Central memory CD8-positive, alpha-beta T cell (primary cell): Measurements from ENCODE around the gene NAA16.

Experiments
- ATAC-seq: fragments of 150-1000 bp; cut with Tn5 transposase; replicated peaks from 2 replicates; pipeline ENCODE4 v1.10.0; 2022; ENCODE audit warnings: mild to moderate bottlenecking, moderate FRiP score, moderate number of reproducible peaks; ENCODE audit not compliant: poor library complexity, severe bottlenecking; ENCODE audit errors: extremely low read depth
- DNase-seq, 2 donors: peaks; one replicate each; pipeline ENCODE4 v3.0.0; 2021; ENCODE audit warnings: low spot score in 2 of 2
- H3K27ac Mint-ChIP-seq: one replicate; pipeline ENCODE4 v1.8.0; 2022; ENCODE audit warnings: low read depth, mild to moderate bottlenecking, moderate library complexity, mixed read lengths
- H3K27me3 Mint-ChIP-seq: one replicate; pipeline ENCODE4 v1.8.0; 2022; ENCODE audit warnings: mixed read lengths
- H3K36me3 Mint-ChIP-seq: one replicate; pipeline ENCODE4 v1.8.0; 2022; ENCODE audit warnings: mild to moderate bottlenecking, moderate library complexity, mixed read lengths; ENCODE audit not compliant: insufficient read depth
- H3K4me1 Mint-ChIP-seq: one replicate; pipeline ENCODE4 v1.8.0; 2022; ENCODE audit warnings: mixed read lengths
- H3K4me3 Mint-ChIP-seq: one replicate; pipeline ENCODE4 v1.8.0; 2022; ENCODE audit warnings: mild to moderate bottlenecking, moderate library complexity, mixed read lengths
- H3K9me3 Mint-ChIP-seq: one replicate; pipeline ENCODE4 v1.8.0; 2022; ENCODE audit warnings: mixed read lengths

NAA16 gene

DNA sequence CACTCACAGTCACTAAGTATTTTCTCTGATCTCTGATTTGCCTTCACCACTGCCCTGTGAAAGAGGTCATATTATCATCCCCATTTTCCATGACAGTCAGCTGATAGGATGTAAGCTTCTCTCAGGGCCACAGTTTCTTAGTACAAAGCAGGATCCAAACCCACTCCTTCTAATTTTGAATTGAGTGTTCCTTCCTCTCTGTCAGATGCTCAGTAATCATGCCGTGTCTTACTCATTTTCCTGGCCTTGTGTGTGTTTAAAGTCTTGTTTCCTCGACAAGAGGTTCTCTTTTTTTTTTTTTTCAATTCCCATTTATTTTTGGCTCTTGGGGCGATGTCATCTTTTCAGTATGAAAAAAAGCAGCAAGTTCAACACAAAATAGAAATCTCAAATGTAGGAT lies 72.3 kb downstream of the NAA16 start:
- no peak for ATAC-seq
- peaks cover 2% of the 10 kb centered on the region for H3K36me3 Mint-ChIP-seq

DNA sequence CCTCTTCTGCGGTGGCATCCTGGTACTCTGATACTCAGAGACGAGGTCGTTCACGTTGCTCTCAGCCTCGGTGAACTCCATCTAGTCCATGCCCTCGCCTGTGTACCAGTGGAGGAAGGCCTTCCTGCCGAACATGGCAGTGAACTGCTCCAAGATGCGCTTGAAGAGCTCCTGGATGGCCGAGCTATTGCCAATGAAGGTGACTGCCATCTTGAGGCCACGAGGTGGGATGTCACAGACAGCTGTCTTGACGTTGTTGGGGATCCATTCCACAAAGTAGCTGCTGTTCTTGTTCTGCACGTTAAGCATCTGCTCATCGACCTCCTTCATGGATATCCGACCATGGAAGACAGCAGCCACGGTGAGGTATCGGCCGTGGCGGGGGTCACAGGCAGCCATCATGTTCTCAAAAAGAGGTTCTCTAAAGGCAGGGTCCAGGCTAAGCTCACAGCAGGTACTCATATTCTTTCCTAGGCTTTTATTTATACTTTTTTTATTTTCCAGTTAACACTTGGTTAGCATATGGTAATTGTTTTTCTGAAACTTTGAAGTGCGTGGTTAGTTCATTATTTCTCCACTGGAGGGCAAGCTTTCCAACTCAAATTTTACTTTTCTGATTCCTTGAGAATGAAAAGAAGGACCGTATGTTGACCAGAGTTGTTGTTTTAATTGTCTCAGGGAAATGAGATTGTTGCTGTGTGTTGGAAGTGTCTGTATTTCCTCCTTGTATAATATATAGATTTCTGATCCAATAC lies 73.9 kb downstream of the NAA16 start:
- DNase-seq (no peak), ATAC-seq (no peak)
- no peaks in the 10 kb centered on the region for H3K4me1 Mint-ChIP-seq
- H3K4me3 Mint-ChIP-seq = no peak overlapping the region
- no peaks in the 10 kb centered on the region for H3K36me3 Mint-ChIP-seq
- no peaks in the 10 kb centered on the region for H3K9me3 Mint-ChIP-seq
- H3K27me3 Mint-ChIP-seq = no peaks in the 10 kb centered on the region
- no peak overlapping the region for H3K27ac Mint-ChIP-seq

More for the DNA sequence above, 72.3 kb downstream of the NAA16 start:
- Mint-ChIP-seq H3K27me3 (no peaks in the 10 kb centered on the region), H3K4me1 (no peaks in the 10 kb centered on the region), H3K27ac (no peak overlapping the region), H3K9me3 (no peaks in the 10 kb centered on the region), H3K4me3 (no peak overlapping the region)
- DNase-seq = no peak

DNA sequence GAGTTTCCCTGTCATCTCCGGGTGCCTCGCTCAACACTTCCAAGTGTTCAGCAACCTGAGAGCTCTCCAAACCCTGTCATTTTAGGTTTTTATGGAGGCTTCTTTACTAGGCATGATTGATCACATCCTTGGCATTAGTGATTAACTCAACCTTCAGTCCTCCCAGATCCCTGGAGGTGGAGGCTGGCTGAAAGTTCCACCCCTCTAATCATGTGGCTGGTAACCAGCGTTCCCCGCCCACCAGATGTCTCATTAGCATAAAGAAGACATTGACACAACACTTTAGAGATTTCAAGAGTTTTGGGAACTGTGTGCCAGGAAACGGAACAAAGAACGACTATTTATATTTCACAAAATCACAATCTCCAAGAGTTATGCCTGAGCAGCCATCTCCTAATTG lies 75.1 kb downstream of the NAA16 start:
- Mint-ChIP-seq H3K27me3 (no peaks in the 10 kb centered on the region), H3K36me3 (no peaks in the 10 kb centered on the region), H3K27ac (no peak overlapping the region), H3K4me1 (no peaks in the 10 kb centered on the region), H3K9me3 (no peaks in the 10 kb centered on the region), H3K4me3 (no peak overlapping the region)
- ATAC-seq (no peak), DNase-seq (no peak)

DNA sequence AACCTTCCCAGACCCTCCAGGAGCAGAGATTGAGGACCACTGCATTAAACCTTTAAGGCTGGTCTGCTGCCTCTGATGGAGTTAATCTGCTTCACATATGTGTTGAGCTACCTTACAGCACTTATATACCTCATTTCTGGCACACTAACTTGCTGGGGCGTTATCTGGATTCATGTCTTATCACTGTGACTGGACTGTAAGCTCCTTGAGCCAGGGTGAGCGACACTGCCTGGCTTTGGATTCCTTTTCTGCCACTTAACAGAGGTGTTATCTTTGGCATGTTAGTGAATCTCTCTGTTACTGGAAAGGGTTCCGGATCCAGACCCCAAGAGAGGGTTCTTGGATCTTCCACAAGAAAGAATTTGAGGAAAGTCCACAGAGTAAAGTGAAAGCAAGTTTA lies 76.5 kb downstream of the NAA16 start:
- H3K4me1 Mint-ChIP-seq = no peaks in the 10 kb centered on the region
- H3K27ac Mint-ChIP-seq = no peak overlapping the region
- no peaks in the 10 kb centered on the region for H3K36me3 Mint-ChIP-seq
- no peak for DNase-seq
- no peak for ATAC-seq
- H3K27me3 Mint-ChIP-seq = no peaks in the 10 kb centered on the region
- H3K4me3 Mint-ChIP-seq = no peak overlapping the region
- no peaks in the 10 kb centered on the region for H3K9me3 Mint-ChIP-seq

DNA sequence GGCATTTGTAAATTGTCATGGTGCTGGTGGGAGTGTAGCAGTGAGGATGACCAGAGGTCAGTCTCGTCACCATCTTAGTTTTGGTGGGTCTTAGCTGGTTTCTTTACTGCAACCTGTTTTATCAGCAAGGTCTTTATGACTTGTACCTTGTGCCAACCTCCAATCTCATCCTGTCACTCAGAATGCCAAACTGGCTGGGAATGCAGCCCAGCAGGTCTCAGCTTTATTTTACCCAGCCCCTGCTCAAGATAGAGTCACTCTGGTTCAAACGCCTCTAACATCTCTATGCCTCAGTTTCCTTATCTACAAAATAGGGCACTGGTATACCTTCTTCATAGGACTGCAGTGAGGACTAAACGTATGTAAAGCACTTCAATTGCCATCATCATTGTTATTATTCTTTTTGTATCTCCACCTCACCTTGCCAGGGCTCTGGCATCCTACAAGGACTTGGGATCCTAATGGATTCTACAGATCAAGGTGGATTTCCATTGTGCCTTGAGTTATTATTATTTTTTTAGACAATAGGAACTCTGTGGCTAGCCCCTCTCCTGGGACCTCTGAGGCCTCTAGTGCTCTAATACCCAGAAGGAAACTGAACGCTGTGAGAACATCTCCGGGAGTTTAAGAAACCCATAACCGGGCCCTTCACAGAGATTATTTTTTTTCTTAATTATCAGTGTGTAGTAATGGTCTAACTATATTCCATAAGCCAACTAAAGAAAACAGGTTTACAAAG lies 77.2 kb downstream of the NAA16 start:
- DNase-seq (no peak), ATAC-seq (no peak)
- H3K4me1 Mint-ChIP-seq = no peaks in the 10 kb centered on the region
- H3K27me3 Mint-ChIP-seq = no peaks in the 10 kb centered on the region
- no peaks in the 10 kb centered on the region for H3K9me3 Mint-ChIP-seq
- no peak overlapping the region for H3K27ac Mint-ChIP-seq
- H3K36me3 Mint-ChIP-seq = no peaks in the 10 kb centered on the region
- H3K4me3 Mint-ChIP-seq = no peak overlapping the region

DNA sequence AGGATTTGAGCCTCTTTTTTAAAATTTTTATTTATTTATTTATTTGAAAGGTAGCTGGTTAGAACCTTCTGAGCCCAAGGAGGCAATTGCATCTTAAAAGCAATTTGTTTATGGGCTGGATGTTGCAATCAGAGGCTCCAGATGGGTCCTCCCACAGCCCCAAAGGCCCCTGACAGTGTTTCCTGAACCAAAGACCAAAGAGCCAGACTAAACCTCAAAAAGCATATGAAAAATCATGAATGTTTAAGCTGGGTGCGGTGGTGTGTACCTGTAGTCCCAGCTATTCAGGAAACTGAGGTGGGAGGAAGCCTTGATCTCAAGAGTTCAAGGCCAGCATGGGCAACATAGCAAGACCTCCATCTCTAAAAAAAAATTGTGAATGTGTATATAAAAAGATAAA lies 78.5 kb downstream of the NAA16 start:
- no peak overlapping the region for H3K4me3 Mint-ChIP-seq
- ATAC-seq (no peak), DNase-seq (no peak)
- H3K4me1 Mint-ChIP-seq = no peaks in the 10 kb centered on the region
- no peaks in the 10 kb centered on the region for H3K27me3 Mint-ChIP-seq
- no peaks in the 10 kb centered on the region for H3K9me3 Mint-ChIP-seq
- H3K36me3 Mint-ChIP-seq = no peaks in the 10 kb centered on the region
- H3K27ac Mint-ChIP-seq = no peak overlapping the region

DNA sequence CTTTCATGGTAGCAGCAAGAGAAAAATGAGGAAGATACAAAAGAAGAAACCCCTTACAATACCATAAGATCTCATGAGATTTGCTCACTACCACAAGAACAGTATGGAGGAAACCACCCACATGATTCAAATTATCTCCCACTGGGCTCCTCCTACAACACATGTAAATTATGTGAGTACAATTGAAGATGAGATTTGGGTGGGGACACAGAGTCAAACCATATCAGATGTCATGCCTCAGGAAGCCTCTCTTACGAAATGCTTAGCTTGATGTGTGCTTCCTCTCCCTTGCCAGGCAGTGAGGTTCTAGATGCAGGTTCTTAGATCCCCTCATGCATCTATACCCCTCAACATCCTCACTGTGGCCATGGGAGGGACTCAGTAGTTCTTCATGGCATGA lies 83.1 kb downstream of the NAA16 start:
- H3K27ac Mint-ChIP-seq = no peak overlapping the region
- H3K4me3 Mint-ChIP-seq = no peak overlapping the region
- H3K27me3 Mint-ChIP-seq = no peaks in the 10 kb centered on the region
- ATAC-seq (no peak), DNase-seq (no peak)
- no peaks in the 10 kb centered on the region for H3K9me3 Mint-ChIP-seq
- no peaks in the 10 kb centered on the region for H3K36me3 Mint-ChIP-seq
- H3K4me1 Mint-ChIP-seq = no peaks in the 10 kb centered on the region

DNA sequence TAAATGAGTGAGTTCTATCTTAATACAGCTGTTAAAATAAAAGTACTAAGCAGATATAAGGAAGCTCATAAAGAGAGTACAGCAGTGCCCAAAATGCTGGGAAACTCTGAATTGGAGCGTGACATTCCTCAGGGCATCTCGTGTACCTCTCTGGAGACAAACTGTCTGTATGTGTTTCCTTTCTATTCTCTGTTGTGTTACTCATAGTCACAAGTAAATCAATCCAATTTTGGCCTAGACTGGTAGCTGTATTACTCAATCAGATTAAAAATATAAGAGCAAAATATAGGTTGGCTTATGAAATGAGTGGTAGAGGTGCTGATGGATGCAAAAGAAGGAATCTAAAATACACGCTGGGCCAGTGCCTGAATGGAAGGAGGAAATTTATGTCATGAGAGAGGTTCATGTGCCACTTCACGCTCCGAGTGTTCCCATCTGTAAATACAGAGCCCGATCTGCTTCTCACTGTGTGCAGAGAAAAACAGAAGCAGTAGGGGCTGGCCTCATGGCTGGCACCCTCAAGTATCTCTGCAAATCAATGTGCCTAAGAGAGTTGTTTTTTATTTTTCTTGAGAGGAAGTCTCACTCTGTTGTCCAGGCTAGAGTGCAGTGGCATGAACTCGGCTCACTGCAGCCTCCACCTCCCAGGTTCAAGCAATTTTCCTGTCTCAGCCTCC lies 87.6 kb downstream of the NAA16 start:
- Mint-ChIP-seq H3K4me3 (no peak overlapping the region), H3K9me3 (no peaks in the 10 kb centered on the region), H3K27me3 (no peaks in the 10 kb centered on the region), H3K36me3 (no peaks in the 10 kb centered on the region), H3K4me1 (no peaks in the 10 kb centered on the region), H3K27ac (no peak overlapping the region)
- ATAC-seq = no peak
- no peak for DNase-seq

DNA sequence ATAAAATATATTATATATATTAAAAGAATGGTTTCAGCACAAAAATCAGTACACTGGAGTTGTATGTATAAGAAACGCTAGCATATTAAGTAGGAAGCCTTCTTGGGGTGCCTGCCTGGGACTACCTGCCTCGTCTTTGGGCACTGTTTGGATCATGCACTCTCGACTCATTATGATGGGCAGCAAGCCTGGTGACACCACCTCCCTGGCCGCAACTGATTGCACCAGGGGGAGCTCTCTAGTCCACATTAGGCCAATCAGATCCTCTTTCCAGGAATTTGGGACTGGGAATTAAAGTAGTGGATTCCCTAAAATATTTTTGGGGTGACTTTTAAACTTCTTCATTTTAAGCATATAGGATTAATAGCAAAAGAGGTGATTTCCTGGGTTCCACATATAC lies 90.3 kb downstream of the NAA16 start:
- no peaks in the 10 kb centered on the region for H3K9me3 Mint-ChIP-seq
- no peaks in the 10 kb centered on the region for H3K27me3 Mint-ChIP-seq
- no peaks in the 10 kb centered on the region for H3K4me1 Mint-ChIP-seq
- no peak overlapping the region for H3K4me3 Mint-ChIP-seq
- ATAC-seq (no peak), DNase-seq (no peak)
- H3K36me3 Mint-ChIP-seq = no peaks in the 10 kb centered on the region
- H3K27ac Mint-ChIP-seq = no peak overlapping the region

DNA sequence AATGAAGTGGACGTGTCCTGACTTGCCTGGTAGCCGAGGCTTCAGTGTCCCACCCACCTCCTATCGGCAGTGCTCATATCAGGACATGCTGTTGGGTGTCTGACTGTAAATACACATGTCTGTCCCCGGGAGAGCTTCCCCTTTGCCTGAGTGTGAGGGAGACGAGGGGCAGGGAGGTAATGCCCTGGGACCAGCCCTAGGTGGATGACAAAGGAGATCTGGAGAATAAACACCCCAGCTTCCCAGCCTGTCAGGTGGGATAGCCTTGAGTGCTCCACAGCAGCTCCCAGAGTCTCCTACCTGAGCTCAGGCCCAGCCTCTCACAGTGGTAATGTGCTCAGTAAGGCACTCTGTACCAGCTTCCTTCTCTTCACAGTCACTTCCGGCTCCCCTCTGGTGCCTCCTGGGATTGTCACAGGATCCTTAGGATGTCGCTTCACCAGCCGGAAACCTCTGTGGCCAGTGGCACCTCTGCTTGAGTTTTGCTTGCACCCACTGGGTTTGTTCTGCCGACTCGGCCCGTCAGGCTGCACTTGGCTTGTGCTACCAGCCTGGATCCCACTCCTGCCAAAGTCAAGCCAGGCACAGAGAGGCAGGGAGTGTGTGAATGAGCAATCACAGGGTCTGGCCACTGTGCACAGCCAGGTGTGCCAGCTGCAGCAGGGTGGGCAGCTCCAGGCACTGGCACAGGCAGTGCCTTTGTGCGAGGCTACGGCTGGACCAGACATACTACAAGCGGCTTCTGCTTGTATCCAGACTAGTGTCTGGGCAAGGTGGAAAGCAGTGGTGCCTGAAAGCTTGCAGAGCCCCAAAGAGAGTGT lies 91.8 kb downstream of the NAA16 start:
- no peaks in the 10 kb centered on the region for H3K9me3 Mint-ChIP-seq

DNA sequence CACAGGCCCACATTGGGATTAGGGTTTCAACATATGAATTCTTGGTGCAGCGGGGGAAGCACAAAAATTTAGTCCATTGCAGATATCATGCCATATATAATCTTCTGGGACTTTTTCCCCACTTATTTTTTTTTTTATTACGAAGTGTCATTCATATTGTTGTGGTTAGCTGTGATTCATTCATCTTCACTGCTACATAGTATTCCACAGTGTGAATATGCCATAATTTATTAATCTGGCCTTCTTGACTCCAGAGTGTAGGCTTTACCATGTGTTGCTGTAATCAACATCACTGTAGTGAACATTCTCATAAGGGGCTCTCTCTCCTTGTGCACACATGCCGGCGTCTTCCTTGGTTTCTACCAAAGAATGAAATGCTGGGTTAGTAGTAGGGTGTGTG lies 92.9 kb downstream of the NAA16 start:
- Mint-ChIP-seq H3K36me3 (no peaks in the 10 kb centered on the region), H3K4me1 (no peaks in the 10 kb centered on the region)
- ATAC-seq = no peak

More for the DNA sequence above, 91.8 kb downstream of the NAA16 start:
- no peak overlapping the region for H3K4me3 Mint-ChIP-seq
- H3K27me3 Mint-ChIP-seq = no peaks in the 10 kb centered on the region
- H3K36me3 Mint-ChIP-seq = no peaks in the 10 kb centered on the region
- DNase-seq = no peak
- H3K4me1 Mint-ChIP-seq = no peaks in the 10 kb centered on the region
- ATAC-seq = no peak
- H3K27ac Mint-ChIP-seq = no peak overlapping the region

DNA sequence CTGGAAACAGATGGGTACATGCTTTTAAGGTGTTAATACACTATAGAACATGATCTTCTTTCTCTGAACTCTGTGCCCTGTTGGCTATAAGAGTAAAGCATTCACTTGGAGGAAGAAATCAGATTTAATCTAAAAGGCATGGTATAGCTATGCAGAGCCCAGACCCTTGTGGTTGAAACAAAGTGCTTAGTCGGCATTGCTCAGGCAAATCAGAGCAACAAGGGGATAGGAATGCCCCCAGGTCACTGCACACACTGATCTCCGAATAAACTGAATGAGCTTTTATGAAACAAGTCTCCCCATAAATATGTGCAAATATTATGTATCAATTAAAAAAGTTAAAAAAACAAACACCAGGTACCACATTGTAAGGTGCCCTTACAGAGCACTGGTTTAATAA lies 94.3 kb downstream of the NAA16 start:
- ATAC-seq (no peak), DNase-seq (no peak)
- H3K27me3 Mint-ChIP-seq = no peaks in the 10 kb centered on the region
- H3K36me3 Mint-ChIP-seq = no peaks in the 10 kb centered on the region
- no peaks in the 10 kb centered on the region for H3K4me1 Mint-ChIP-seq
- H3K9me3 Mint-ChIP-seq = no peaks in the 10 kb centered on the region
- no peak overlapping the region for H3K27ac Mint-ChIP-seq
- no peak overlapping the region for H3K4me3 Mint-ChIP-seq

More for the DNA sequence above, 92.9 kb downstream of the NAA16 start:
- H3K4me3 Mint-ChIP-seq = no peak overlapping the region
- H3K9me3 Mint-ChIP-seq = no peaks in the 10 kb centered on the region
- DNase-seq = no peak
- no peak overlapping the region for H3K27ac Mint-ChIP-seq
- no peaks in the 10 kb centered on the region for H3K27me3 Mint-ChIP-seq
